ENCODE results near the gene CT45A7.
"Not testable (repeated sequence)": the region's sequence is repeated elsewhere in the genome, so short reads cannot be mapped to it uniquely, and the experiment has no call there.

The CT45A7 gene, protein sequence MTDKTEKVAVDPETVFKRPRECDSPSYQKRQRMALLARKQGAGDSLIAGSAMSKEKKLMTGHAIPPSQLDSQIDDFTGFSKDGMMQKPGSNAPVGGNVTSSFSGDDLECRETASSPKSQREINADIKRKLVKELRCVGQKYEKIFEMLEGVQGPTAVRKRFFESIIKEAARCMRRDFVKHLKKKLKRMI

DNA sequence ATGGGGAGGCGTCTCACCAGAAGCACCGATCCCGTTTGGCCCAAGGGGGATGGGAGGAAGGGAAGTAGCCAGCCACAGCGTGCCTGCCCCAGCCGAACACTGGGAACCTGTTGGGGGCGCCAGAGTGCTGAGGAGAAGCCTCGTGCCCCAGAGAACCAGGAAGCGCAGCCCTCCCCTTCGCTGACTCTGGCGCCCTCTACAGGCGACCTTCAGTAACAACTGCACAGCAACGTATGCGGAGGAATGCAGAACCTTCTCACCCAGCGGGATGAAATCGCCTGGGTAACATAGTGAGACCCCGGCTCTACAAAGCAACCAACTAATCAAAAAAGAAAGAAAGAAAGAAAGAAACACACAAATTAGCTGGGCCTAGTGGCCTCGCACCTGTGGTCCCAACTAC, at the start of gene CT45A7:
CT45A7 (minus strand) TSS at position 101 of the 400 bp plus-strand sequence. CDS start 3,747 bp downstream, outside the sequence.
- DNase-seq: not testable (repeated sequence)

DNA sequence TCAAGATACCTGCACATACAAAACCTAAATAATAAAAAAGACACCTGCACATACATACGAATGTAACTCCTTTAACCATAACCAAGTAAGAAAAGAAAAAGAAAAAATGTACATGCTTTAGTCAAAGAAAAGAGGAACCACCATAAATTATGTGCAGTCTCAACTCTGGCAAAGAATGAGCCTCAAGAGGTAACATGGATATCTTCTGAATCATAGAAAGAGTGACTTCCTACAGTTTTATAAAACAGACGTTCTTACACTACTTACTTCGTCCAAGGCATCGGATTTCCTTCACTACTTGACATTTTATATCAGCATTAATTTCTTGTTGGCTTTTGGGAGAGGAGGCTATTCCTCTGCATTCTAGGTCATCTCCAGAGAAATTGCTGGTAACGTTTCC, 45.7 kb upstream of the CT45A7 start:
- DNase-seq: not testable (repeated sequence)

DNA sequence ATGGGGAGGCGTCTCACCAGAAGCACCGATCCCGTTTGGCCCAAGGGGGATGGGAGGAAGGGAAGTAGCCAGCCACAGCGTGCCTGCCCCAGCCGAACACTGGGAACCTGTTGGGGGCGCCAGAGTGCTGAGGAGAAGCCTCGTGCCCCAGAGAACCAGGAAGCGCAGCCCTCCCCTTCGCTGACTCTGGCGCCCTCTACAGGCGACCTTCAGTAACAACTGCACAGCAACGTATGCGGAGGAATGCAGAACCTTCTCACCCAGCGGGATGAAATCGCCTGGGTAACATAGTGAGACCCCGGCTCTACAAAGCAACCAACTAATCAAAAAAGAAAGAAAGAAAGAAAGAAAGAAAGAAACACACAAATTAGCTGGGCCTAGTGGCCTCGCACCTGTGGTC, 34.6 kb upstream of the CT45A7 start, which contains the start of gene CT45A9:
CT45A9 (minus strand) TSS at position 101 of the 400 bp plus-strand sequence. CDS start 3,751 bp downstream, outside the sequence.
- DNase-seq: not testable (repeated sequence)

DNA sequence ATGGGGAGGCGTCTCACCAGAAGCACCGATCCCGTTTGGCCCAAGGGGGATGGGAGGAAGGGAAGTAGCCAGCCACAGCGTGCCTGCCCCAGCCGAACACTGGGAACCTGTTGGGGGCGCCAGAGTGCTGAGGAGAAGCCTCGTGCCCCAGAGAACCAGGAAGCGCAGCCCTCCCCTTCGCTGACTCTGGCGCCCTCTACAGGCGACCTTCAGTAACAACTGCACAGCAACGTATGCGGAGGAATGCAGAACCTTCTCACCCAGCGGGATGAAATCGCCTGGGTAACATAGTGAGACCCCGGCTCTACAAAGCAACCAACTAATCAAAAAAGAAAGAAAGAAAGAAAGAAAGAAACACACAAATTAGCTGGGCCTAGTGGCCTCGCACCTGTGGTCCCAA, 17.4 kb upstream of the CT45A7 start, which contains the start of gene CT45A8:
CT45A8 (minus strand) TSS at position 101 of the 400 bp plus-strand sequence. CDS start 3,755 bp downstream, outside the sequence.
- not testable (repeated sequence) for DNase-seq

DNA sequence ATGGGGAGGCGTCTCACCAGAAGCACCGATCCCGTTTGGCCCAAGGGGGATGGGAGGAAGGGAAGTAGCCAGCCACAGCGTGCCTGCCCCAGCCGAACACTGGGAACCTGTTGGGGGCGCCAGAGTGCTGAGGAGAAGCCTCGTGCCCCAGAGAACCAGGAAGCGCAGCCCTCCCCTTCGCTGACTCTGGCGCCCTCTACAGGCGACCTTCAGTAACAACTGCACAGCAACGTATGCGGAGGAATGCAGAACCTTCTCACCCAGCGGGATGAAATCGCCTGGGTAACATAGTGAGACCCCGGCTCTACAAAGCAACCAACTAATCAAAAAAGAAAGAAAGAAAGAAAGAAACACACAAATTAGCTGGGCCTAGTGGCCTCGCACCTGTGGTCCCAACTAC, 17.2 kb downstream of the CT45A7 start, which contains the start of gene CT45A2:
CT45A2 (minus strand) TSS at position 101 of the 400 bp plus-strand sequence. CDS start 3,747 bp downstream, outside the sequence.
- not testable (repeated sequence) for DNase-seq

DNA sequence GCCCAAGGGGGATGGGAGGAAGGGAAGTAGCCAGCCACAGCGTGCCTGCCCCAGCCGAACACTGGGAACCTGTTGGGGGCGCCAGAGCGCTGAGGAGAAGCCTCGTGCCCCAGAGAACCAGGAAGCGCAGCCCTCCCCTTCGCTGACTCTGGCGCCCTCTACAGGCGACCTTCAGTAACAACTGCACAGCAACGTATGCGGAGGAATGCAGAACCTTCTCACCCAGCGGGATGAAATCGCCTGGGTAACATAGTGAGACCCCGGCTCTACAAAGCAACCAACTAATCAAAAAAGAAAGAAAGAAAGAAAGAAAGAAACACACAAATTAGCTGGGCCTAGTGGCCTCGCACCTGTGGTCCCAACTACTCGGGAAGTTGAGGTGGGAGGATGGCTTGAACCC, 34.4 kb downstream of the CT45A7 start, which contains the start of gene CT45A6:
CT45A6 (minus strand) TSS at position 101 of the 400 bp plus-strand sequence. CDS start 3,794 bp downstream, outside the sequence.
- DNase-seq: not testable (repeated sequence)

DNA sequence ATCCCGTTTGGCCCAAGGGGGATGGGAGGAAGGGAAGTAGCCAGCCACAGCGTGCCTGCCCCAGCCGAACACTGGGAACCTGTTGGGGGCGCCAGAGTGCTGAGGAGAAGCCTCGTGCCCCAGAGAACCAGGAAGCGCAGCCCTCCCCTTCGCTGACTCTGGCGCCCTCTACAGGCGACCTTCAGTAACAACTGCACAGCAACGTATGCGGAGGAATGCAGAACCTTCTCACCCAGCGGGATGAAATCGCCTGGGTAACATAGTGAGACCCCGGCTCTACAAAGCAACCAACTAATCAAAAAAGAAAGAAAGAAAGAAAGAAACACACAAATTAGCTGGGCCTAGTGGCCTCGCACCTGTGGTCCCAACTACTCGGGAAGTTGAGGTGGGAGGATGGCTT, 51.7 kb downstream of the CT45A7 start, which contains the start of gene CT45A5:
CT45A5 (minus strand) TSS at position 101 of the 400 bp plus-strand sequence. CDS start 3,774 bp downstream, outside the sequence.
- not testable (repeated sequence) for DNase-seq

Measured in NCI-H1417 (cell line).